ENCODE data around the gene SORBS1.

DNA sequence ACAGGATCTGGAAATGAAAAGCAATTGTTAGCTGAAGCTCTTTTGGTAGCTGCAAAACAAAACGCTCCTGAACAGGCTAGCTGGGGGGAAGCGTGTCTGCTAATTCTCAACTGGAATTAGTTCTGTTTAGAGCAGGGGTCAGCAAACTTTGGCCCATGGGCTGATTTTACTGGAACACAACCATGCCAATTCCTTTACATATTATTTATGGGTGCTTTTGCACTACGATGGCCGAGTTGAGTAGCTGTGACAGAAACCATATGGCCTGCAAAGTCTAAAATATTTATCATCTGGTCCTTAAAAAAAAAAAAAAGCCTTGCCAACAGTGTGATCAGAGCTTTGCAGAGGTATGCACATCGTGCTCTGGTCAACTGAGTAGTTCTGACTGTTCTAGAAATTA lies 162.0 kb downstream of the SORBS1 start:
- no peak for TF ChIP-seq GABPA (IDR thresholded peaks at IDR 0.05 in 1 of 2, conservative IDR thresholded peaks at IDR 0.05 in 1 of 2)
- TF ChIP-seq, protein P1, sequence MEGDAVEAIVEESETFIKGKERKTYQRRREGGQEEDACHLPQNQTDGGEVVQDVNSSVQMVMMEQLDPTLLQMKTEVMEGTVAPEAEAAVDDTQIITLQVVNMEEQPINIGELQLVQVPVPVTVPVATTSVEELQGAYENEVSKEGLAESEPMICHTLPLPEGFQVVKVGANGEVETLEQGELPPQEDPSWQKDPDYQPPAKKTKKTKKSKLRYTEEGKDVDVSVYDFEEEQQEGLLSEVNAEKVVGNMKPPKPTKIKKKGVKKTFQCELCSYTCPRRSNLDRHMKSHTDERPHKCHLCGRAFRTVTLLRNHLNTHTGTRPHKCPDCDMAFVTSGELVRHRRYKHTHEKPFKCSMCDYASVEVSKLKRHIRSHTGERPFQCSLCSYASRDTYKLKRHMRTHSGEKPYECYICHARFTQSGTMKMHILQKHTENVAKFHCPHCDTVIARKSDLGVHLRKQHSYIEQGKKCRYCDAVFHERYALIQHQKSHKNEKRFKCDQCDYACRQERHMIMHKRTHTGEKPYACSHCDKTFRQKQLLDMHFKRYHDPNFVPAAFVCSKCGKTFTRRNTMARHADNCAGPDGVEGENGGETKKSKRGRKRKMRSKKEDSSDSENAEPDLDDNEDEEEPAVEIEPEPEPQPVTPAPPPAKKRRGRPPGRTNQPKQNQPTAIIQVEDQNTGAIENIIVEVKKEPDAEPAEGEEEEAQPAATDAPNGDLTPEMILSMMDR (IDR thresholded peaks at IDR 0.05; ENCODE audit: low read depth, low read length, missing input control) = no peak
- no peak for TF ChIP-seq RAD21 (IDR thresholded peaks at IDR 0.05)
- TF ChIP-seq, protein P2, sequence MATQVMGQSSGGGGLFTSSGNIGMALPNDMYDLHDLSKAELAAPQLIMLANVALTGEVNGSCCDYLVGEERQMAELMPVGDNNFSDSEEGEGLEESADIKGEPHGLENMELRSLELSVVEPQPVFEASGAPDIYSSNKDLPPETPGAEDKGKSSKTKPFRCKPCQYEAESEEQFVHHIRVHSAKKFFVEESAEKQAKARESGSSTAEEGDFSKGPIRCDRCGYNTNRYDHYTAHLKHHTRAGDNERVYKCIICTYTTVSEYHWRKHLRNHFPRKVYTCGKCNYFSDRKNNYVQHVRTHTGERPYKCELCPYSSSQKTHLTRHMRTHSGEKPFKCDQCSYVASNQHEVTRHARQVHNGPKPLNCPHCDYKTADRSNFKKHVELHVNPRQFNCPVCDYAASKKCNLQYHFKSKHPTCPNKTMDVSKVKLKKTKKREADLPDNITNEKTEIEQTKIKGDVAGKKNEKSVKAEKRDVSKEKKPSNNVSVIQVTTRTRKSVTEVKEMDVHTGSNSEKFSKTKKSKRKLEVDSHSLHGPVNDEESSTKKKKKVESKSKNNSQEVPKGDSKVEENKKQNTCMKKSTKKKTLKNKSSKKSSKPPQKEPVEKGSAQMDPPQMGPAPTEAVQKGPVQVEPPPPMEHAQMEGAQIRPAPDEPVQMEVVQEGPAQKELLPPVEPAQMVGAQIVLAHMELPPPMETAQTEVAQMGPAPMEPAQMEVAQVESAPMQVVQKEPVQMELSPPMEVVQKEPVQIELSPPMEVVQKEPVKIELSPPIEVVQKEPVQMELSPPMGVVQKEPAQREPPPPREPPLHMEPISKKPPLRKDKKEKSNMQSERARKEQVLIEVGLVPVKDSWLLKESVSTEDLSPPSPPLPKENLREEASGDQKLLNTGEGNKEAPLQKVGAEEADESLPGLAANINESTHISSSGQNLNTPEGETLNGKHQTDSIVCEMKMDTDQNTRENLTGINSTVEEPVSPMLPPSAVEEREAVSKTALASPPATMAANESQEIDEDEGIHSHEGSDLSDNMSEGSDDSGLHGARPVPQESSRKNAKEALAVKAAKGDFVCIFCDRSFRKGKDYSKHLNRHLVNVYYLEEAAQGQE (IDR thresholded peaks at IDR 0.05) = no peak
- TF ChIP-seq HNF4A (conservative IDR thresholded peaks at IDR 0.05) = no peak
- no peak for TF ChIP-seq FOXA1 (IDR thresholded peaks at IDR 0.05)
- TF ChIP-seq YY1 (IDR thresholded peaks at IDR 0.05) = no peak
- TF ChIP-seq, protein P3, sequence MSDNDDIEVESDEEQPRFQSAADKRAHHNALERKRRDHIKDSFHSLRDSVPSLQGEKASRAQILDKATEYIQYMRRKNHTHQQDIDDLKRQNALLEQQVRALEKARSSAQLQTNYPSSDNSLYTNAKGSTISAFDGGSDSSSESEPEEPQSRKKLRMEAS (IDR thresholded peaks at IDR 0.05) = no peak

Data from liver (tissue), 3 donors.